IPS-11a (cell line): ENCODE data around the gene PPP4R2.
"Not testable (repeated sequence)": the region's sequence is repeated elsewhere in the genome, so short reads cannot be mapped to it uniquely, and the experiment has no call there.

Experiments used
- H3K4me3 ChIP-seq: one replicate; pipeline ENCODE4 v1.5.1; 2013; ENCODE audit warnings: low read depth, low read length, control low read depth

Gene PPP4R2

DNA sequence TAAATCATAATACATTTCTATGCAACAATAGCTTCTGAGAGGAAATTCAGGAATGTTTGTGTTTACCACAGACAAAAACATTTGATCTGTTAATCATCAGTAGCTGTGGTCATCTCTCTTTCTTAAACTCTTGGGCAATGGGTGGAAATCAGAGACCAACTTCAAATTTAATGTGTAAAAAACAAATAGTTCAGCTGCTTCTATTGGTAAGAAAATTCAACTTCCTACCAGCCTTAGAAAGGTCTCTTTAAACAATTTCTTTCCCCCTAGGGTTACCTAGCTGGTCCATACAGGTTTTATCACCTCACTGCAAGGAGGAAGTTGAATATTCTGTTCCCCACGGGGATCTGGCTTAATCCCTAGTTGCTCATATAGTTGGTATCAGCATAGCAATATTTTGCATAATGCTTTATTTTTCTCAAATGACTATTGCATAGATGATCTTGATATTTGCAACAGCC lies 20.3 kb upstream of the PPP4R2 start:
- no peak overlapping the region for H3K4me3 ChIP-seq

DNA sequence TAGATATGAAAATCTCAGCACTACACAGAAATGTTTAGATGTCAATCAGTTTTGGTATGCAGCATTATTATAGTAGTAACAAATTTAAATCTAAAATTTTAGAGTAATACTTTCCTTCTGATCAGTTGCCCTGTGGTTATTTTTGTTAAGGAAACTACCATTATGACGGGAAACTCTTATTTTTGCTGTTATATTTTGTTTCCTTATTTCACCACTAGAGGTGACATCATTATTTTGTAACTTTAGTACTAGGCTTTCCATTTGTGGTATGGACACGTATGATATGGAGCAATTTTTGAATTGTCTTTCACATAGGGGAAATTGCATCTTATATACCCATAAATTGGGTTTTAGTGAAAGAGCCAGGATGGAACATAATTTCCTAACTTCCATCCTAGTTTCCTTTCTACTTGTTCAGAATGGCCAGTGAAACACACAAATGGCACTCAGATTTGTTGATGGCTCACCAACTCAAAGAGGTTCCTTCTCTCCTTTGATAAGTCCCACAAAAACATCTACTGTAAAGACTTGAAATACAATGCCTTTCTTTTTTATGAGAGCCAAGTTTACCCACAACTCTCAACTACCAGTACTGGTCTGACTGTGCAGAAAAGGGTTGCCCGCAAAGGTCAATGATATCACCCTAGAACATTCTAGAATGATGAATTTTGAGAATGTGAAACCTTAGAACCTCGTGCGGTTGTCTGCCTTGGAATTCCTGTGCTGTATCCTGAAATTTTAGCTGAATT lies 19.4 kb upstream of the PPP4R2 start:
- H3K4me3 ChIP-seq, result no peak overlapping the region

DNA sequence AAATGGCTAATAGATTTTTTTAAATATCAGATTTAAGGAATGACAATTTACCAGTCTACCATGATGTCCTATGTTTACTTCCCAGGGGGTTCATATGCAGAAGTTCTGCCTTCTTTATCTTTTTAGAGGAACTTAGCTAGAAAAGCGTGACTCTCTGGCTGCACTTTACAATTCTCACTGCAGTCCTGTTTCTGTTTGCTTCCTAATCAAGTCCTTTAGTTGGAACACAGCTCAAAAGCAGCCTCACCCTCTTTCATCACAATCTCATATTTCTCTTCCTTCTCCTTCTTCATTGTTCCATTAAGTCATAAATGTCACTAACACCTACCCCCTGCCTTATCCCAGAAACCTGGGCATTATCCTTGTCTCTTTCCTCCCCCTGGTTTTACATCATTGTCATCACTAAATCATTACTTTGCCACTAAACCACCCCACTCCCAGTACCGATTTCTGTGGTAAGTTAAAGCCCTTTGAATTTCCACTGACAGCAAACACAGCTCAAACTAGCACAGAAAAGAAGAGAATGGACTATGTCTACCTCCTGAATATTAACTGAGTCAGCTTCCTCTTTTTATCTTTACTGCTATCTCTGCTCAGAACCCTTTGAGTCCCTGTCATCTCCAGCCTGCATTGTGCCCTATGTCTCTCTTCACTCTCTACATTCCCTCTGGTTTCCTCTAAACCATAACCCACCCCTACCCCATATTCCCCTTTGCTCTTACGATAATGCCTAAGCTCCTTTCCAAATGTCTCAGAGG lies 13.8 kb upstream of the PPP4R2 start:
- no peak overlapping the region for H3K4me3 ChIP-seq

DNA sequence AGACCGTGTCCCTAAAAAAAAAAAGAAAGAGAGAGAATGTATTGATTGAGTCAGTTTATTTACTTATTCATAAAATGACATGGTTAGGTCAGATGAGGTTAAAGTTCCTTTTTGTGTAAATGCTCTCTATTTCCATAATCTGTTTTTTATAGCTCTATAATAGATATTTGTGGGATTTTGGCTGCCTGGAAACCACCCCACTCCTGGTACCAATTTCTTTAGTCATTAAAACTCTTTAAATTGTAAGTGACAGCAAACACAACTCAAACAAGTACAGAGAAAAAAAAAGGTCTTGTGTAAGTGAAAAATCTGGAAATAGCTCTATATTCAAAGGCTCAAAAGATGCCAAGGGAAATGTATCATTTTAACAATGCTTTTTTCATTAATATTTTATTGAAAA lies 11.0 kb upstream of the PPP4R2 start:
- H3K4me3 ChIP-seq, result no peak overlapping the region

DNA sequence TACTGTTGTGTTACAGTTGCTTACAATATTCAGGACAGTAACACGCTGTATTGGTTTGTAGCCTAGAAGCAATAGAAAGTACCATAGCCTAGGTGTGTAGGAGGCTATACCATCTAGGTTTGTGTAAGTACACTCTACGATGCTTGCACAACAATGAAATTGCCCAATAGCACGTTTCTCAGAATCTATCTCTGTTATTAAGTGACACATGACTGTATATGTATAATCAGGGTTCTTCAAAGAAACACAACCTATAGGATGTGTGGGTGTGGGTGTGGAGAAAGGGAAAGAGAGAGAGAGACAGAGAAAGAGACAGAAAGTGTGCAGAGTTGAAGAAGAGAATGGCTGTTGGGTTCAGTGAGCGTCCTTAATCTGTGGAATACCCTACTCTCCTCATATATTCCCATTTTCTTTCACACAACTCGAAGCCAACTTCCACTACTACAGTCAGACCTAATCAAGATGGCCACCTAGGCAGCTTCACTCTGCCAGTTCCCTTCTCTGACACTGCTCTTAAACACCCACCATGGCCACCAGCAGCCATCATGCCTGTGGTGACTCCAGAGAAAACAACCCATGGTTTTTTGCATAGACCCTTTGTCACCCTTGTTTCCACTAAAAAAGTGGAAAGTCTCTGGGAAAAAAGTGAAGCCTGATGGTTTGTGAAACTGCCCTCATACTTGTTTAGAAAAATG lies 5.8 kb upstream of the PPP4R2 start:
- no peak overlapping the region for H3K4me3 ChIP-seq

DNA sequence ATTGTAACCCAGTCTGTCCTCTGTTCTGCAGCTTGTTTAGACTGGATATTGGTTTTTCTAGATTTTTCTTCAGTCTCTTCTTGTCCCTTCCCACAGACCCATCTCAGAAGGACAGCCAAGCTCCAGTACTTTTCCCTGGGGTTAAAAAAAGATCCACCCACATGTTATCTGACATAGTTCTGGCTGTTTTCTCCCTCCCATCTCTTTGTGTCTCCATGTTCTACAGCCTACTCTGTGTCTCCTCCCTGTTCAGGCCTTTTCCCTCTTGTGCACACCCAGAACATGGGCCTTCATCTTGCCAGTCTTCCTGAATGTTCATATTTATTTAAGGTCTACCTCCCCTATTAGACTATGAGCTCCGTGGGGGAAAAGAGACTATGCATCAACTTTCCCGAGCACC lies 5.1 kb upstream of the PPP4R2 start:
- no peak overlapping the region for H3K4me3 ChIP-seq

DNA sequence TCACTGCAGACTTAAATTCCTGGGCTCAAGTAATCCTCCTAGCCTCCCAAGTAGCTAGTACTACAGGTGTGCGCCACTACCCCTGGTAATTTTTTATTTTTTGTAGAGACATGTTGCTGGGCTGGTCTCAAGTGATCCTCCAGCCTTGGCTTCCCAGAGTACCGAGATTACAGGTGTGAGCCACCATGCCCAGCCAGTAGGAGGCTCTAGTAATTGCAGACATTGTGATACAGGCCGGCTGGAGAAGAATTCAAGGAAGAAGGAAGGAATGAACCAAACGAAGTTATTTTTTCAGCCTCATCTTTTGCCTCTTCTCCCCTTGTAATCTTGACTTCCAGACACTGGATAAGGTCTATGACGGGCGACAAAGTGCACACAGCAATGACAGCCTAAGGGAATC lies 3.2 kb upstream of the PPP4R2 start:
- no peak overlapping the region for H3K4me3 ChIP-seq

DNA sequence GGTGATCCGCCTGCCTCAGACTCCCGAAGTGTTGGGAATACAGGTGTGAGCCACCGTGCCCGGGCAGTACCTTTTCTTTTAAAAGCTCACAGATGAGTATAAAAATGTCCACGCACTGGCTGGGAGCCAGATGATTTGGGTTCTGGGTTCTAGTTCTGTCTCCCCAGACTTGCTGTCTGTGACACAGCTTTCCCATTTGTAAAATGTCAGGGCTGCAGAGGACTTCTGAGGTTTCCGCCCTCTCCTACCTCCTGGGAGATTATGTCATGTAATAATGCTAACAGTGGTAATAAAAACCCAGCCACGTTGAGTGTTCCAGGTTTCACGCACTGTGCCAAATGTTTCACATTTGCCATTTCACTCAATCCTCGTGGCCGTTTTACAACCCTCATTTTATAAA lies 1.3 kb upstream of the PPP4R2 start:
- H3K4me3 ChIP-seq, result no peak overlapping the region

DNA sequence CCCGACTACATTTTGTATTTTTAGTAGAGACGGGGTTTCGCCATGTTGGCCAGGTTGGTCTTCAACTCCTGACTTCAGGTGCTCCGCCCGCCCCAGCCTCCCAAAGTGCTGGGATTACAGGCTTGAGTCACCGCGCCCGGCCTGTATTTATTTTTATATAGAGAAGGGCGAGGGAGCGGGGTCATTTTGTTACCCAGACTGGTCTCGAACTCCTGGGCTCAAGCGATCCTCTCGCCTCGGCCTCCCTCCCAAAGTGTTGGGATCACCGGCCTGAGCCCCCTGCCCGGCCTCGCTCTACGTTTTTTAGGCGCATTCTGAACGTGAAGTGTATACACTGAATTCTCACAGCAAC lies 514 bp upstream of the PPP4R2 start:
- peak overlapping the region; percentile 40 for H3K4me3 ChIP-seq

DNA sequence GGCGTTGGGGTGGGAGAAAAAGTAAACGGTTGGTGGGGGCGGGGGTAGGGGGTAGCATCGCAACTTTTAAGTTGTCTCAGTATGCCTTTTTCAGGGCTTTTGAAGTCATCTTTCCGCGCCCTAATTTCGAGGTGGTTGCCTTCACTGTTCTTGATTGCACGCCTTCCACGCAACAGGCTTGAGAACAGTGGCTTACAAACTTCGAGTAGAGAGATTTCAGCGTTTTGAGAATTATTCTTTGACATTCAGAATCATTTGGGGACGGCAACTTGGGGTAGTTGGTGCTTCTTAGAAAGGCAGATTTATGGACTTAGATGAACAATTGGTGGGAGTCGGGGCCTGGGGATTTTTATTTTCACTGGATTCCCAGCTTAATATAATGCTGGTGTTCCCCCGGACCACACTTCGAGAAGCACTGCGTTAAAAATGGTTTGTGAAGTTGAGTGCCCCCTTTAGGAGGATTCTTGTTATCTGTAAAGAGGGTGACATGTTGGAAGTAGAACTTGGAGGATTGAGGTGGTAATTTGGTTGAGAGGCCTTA lies 880 bp downstream of the PPP4R2 start:
- peak overlapping the region; percentile 87 for H3K4me3 ChIP-seq

DNA sequence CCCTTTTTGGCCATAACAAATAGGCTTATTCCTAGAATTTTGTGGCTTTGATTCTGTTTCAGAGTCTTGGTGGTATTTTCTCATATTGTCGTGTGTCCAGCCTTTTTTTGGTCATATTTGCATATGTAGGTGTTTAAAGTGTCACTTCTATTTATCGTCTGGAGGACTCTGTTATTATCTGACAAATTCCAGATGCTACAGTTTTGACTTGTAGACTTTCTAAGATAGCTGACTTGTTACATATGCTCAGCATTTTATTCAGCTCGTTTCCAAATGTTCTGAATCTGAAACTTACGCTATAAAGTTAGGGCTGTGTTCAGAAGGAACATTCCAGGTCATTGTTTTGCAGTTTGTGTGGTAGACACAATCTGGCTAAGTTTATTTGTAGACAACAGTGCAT lies 1.9 kb downstream of the PPP4R2 start:
- peak overlapping the region; percentile 87 for H3K4me3 ChIP-seq

DNA sequence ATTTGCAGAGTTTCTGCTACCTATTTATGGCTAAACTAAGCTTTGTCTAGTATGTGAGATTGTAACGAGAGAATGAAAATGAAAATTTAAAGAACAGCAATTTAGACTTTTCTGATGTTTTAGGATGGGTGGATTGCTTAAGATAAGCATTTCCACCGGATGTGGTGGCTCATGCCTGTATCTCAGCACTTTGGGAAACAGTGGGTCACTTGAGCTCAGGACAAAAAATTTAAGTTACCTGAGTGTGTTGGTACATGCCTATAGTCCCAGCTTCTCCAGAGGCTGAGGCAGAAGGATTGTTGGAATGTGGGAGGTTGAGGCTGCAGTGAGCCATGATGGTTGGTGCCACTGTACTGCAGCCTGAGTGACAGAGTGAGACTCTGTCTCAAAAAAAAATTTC lies 3.3 kb downstream of the PPP4R2 start:
- no peak overlapping the region for H3K4me3 ChIP-seq

DNA sequence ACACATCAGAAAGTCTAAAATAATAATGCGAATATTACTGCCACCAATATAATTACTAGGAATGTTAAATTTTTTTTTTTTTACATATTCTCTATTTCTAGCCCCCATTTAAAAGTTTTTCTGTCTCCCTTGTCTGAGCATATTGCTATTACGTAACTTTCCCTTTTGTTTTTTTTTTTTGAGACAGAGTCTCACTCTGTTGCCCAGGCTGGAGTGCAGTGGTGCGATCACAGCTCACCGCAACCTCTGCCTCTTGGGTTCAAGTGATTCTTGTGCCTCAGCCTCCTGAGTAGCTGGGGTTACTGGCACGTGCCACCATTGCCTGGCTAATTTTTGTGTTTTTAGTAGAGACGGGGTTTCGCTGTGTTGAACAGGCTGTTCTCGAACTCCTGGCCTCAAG lies 6.4 kb downstream of the PPP4R2 start:
- H3K4me3 ChIP-seq, result not testable (repeated sequence)

DNA sequence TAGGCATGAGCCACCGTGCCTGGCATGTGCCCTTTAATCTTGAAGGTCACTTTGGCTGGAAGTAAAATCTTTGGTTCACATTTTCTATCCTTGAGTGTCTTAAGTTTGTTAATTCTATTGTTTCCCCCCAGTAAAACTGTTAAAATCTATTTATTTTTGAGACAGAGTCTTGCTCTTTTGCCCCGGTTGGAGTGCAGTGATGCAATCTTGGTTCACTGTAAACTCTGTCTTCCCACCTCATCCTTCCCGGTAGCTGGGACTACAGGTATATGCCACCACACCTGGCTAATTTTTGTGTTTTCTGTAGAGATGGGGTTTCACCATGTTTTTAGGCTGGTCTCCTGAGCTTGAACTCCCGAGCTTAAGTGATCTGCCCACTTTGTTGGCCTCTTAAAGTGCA lies 7.7 kb downstream of the PPP4R2 start:
- H3K4me3 ChIP-seq, result no peak overlapping the region

DNA sequence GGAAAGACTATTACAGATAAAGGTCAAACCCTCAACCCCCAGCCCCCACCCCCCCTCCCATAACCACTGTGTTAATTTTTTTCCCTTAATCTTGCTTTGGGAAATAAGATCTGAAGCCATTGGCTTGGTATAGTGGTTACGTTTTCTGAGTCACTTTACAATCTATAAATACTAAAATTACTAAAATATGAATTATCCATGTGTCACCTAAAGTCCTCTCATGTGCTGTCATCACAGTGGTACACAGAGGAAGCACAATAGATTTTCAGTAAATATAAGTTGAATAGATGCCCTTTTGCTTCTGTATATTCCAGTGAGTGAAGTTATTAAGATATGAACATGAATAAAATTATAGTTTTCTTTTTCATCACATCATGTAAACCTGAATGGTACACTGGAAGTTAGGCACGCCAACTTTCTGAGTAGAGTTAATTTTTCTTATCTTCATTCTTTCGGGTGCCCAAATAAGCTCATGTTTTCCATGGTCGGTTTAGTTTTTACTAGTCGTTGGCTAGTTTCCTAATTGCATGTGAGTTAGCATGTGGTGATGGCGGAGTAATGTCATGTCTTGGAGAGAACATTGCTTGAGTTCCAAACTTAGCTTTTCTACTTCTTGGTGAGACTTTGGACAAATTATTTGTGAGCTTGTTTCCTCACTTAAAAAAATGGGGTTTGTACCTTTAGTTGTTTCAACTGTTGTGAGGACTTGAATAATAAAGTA lies 11.5 kb downstream of the PPP4R2 start:
- no peak overlapping the region for H3K4me3 ChIP-seq

DNA sequence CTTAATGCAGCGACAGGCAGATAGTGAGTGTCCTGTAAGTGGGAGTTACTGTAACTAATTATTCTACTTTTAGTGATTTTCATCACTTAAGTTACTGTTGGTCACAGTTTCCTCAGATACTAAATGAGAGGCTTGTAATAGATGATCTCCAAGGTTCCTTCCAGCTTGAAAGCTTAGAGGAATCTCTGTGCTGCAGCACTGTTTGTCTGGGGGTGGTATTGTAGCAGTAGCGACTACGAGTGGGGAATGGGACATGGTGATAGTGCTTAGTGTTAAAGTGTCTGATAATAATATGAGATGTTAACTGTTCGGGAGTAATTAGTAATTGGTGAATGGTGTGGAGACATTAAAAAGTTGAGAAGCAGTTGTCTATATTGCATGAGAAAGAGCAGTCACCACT lies 12.4 kb downstream of the PPP4R2 start:
- no peak overlapping the region for H3K4me3 ChIP-seq

DNA sequence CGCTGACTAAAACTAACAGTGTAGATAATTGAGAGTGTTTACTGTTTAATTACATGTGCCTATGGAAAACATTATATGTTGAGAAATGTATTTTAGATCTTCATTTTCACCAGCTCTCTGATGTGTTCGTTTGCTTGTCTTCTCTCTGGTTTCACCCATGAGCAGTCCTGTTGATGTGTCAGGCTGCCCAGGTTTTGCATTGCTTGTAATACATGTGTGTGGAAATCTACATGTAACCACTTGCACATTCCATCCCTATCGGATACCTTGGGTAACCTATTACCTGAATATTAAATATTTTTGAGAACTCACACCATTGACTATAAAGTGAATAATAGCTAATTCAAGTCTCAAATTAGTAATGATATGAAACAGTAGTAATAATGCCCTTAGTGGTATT lies 13.1 kb downstream of the PPP4R2 start:
- H3K4me3 ChIP-seq, result no peak overlapping the region

DNA sequence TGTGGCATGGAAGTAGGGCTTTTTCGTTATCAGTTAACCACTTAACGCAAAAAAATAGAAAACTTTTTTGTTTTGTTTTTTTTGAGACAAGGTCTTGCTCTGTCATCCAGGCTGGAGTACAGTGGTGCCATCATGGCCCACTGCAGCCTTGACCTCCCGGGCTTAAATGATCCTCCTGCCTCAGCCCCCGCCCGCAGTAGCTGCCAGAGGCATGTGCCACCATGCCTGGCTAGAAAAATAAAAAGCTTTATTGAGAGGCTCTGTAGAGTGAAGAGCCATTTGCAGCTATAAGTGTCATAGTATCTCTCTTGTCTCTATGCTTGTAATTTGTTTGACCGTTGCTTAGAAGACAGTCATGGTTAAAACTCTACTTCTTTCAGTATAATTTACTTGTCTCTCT lies 13.5 kb downstream of the PPP4R2 start:
- H3K4me3 ChIP-seq, result no peak overlapping the region

DNA sequence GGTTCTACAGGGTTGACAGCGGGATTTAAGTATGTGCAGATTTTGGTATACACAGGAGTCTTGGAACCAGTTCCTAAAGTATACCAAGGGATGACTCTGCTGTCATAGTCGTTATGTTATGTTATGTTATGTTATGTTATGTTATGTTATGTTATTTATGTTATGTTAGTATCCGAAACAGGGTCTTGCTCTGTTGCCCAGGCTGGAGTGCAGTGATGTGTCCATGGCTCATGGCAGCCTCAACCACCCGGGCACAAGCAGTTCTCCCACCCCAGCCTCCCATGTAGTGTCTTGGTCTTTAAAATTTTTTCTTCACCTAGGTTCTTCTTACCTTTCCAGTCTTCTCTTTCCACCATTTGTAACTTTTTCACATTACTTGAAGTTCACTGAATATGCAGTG lies 21.7 kb downstream of the PPP4R2 start:
- H3K4me3 ChIP-seq, result no peak overlapping the region

DNA sequence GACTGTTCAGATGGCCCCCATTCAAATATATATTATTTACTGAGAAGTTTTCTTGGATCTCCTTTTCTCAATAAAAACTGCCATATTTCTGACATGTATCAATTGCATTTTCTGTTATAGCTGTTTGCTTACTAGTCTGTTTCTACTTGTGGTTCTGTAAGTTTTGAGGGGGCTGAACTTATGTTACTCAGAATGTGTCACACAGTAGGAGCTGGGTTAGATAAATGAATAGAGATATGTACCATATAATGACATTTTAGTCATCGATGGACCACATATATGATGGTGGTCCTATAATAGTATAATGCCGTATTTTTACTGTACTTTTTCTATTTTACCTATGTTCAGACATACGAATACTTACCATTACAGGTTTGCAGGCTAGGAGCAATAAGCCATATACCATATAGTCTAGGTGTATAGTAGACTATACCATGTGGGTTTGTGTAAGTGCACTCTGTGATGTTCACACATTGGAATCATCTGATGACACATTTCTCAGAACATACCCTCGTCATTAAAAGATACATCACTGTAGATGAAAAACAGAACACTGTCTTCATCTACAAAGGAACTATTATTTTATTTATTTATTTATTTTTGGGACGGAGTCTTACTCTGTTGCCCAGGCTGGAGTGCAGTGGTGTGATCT lies 22.3 kb downstream of the PPP4R2 start:
- H3K4me3 ChIP-seq, result no peak overlapping the region
